Astrocyte (in vitro differentiated cells and primary cell): ENCODE measurements around the gene AK9. TPM values are rescaled to one million over a fixed set of nuclear protein-coding genes. Genes with fewer than 3 reads are reported as not detected.

Source experiments
- DNase-seq: peaks from one replicate; pipeline ENCODE4 v3.0.0-alpha.2; 2010; ENCODE audit warnings: low read depth
- FAIRE-seq: peaks from 2 replicates; lab custom pipeline; 2011; peaks lifted over from hg19 to GRCh38; lab: Jason Lieb, UNC
- H2AFZ ChIP-seq: 2 replicates; pipeline ENCODE4 v1.6.0; 2012; ENCODE audit warnings: low read depth, low read length, inconsistent platforms
- H3K27ac ChIP-seq: 2 replicates; pipeline ENCODE4 v1.5.1; 2011; ENCODE audit warnings: low read depth, low read length, inconsistent platforms
- H3K27me3 ChIP-seq: 2 replicates; pipeline ENCODE4 v1.6.0; 2011; ENCODE audit warnings: low read length, inconsistent platforms; ENCODE audit not compliant: insufficient read depth
- H3K36me3 ChIP-seq: 2 replicates; pipeline ENCODE4 v1.5.1; 2011; ENCODE audit warnings: low read length, inconsistent platforms; ENCODE audit not compliant: insufficient read depth
- H3K4me1 ChIP-seq: 2 replicates; pipeline ENCODE4 v1.5.1; 2011; ENCODE audit warnings: low read length, inconsistent platforms; ENCODE audit not compliant: insufficient read depth
- H3K4me2 ChIP-seq: 2 replicates; pipeline ENCODE4 v1.6.0; 2012; ENCODE audit warnings: low read length, inconsistent platforms
- H3K4me3 ChIP-seq: 2 replicates; pipeline ENCODE4 v1.5.1; 2011; ENCODE audit warnings: low read depth, mild to moderate bottlenecking, low read length, inconsistent platforms; ENCODE audit not compliant: insufficient read depth
- H3K79me2 ChIP-seq: 2 replicates; pipeline ENCODE4 v1.6.0; 2012; ENCODE audit warnings: mild to moderate bottlenecking, low read length, inconsistent platforms; ENCODE audit not compliant: insufficient read depth
- H3K9ac ChIP-seq: 2 replicates; pipeline ENCODE4 v1.6.0; 2012; ENCODE audit warnings: mild to moderate bottlenecking, low read length, inconsistent platforms
- H3K9me3 ChIP-seq: 2 replicates; pipeline ENCODE4 v1.5.1; 2012; ENCODE audit warnings: low read depth, mild to moderate bottlenecking, low read length, inconsistent platforms; ENCODE audit not compliant: insufficient read depth
- H4K20me1 ChIP-seq: 2 replicates; pipeline ENCODE4 v1.6.0; 2012; ENCODE audit warnings: low read length, inconsistent platforms; ENCODE audit not compliant: insufficient read depth
- H3K27ac Mint-ChIP-seq: one replicate; pipeline ENCODE4 v1.8.0; 2021; ENCODE audit warnings: mild to moderate bottlenecking, mixed read lengths; ENCODE audit not compliant: unreplicated experiment
- H3K27me3 Mint-ChIP-seq: one replicate; pipeline ENCODE4 v1.8.0; 2021; ENCODE audit warnings: low read depth, mixed read lengths; ENCODE audit not compliant: unreplicated experiment
- H3K36me3 Mint-ChIP-seq: one replicate; pipeline ENCODE4 v1.8.0; 2021; ENCODE audit warnings: low read depth, mixed read lengths; ENCODE audit not compliant: unreplicated experiment
- H3K4me1 Mint-ChIP-seq: one replicate; pipeline ENCODE4 v1.8.0; 2021; ENCODE audit warnings: low read depth, mixed read lengths; ENCODE audit not compliant: unreplicated experiment
- H3K4me3 Mint-ChIP-seq: one replicate; pipeline ENCODE4 v1.8.0; 2021; ENCODE audit warnings: mild to moderate bottlenecking, moderate library complexity, mixed read lengths; ENCODE audit not compliant: unreplicated experiment
- H3K9me3 Mint-ChIP-seq: one replicate; pipeline ENCODE4 v1.8.0; 2021; ENCODE audit warnings: mild to moderate bottlenecking, mixed read lengths; ENCODE audit not compliant: unreplicated experiment
- EZH2 ChIP-seq: IDR thresholded peaks from 2 replicates; pipeline ENCODE4 v1.6.1; 2012; ENCODE audit warnings: mild to moderate bottlenecking, low read length, inconsistent platforms; ENCODE audit not compliant: insufficient read depth
- total RNA-seq: library from RNA; stranded (reverse); gene quantifications from 2 replicates; pipeline ENCODE4 v1.2.1, GENCODE V29; 2021
- TF ChIP-seq, protein P1 (sequence below): IDR thresholded peaks from 2 replicates; pipeline ENCODE4 v1.5.1; 2011; ENCODE audit warnings: low read depth, mild to moderate bottlenecking, inconsistent platforms, low read length, moderate library complexity; ENCODE audit not compliant: insufficient read depth

Gene AK9
- total RNA-seq, 1 donor from 2014 or later, result 3.4 TPM

DNA sequence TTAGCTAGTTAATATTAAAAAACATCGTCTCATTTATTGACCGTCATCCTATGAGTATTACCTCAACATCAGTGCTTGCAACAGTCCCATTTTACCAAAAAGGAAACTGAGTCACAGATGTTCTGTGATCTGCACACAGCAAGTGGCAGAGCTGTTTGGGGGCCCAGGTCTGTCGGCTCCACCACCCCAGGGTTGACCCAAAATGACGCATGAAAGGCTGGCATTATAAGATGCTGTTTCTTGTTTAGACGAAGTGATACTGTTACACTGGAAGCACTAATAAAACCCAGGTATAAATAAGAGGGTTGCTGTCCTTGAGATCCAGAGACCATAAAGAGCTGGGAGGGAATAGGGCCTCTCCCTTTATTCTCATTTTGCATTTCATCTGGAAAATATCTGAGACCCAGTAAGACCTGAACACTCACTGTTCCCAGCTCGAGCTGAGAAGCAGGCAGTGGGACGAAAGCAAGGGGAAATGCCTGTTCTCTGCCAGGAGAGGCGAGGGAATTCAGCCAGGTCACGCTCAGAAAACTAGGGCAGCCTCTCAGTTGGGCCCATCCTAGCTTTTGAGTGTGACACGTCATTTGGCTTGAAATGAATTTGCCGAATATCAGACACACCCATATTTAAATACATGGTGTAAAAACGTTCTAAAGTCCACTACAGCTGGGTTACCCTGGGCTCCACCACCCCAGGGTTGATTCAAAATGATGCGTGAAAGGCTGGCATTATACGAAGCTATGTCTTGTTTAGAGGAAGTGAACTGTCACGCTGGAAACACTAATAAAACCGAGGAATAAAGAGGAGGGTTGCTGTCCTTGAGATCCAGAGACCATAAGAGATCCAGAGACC is 234.1 kb downstream of the AK9 start:
- Histone ChIP-seq H3K4me2 (peak overlapping the region; percentile 95), H3K36me3 (peaks cover 8% of the 10 kb centered on the region), H3K27me3 (no peaks in the 10 kb centered on the region), H3K9ac (peak overlapping the region; percentile 75), H3K4me1 (peaks cover 17% of the 10 kb centered on the region), H4K20me1 (peaks cover 14% of the 10 kb centered on the region), H3K9me3 (no peaks in the 10 kb centered on the region), H2AFZ (peak overlapping the region; percentile 78), H3K79me2 (peaks cover 23% of the 10 kb centered on the region), H3K27ac (no peak overlapping the region), H3K4me3 (peak overlapping the region; percentile 93)
- TF ChIP-seq, protein P1, sequence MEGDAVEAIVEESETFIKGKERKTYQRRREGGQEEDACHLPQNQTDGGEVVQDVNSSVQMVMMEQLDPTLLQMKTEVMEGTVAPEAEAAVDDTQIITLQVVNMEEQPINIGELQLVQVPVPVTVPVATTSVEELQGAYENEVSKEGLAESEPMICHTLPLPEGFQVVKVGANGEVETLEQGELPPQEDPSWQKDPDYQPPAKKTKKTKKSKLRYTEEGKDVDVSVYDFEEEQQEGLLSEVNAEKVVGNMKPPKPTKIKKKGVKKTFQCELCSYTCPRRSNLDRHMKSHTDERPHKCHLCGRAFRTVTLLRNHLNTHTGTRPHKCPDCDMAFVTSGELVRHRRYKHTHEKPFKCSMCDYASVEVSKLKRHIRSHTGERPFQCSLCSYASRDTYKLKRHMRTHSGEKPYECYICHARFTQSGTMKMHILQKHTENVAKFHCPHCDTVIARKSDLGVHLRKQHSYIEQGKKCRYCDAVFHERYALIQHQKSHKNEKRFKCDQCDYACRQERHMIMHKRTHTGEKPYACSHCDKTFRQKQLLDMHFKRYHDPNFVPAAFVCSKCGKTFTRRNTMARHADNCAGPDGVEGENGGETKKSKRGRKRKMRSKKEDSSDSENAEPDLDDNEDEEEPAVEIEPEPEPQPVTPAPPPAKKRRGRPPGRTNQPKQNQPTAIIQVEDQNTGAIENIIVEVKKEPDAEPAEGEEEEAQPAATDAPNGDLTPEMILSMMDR, result no peak
- no peak for TF ChIP-seq EZH2
- Mint-ChIP-seq H3K36me3 (peaks cover 11% of the 10 kb centered on the region), H3K9me3 (no peaks in the 10 kb centered on the region), H3K4me1 (peaks cover 6% of the 10 kb centered on the region), H3K27me3 (no peaks in the 10 kb centered on the region), H3K27ac (no peak overlapping the region), H3K4me3 (peak overlapping the region; percentile 86)
- no peak for FAIRE-seq
- DNase-seq, result peak; percentile 49

DNA sequence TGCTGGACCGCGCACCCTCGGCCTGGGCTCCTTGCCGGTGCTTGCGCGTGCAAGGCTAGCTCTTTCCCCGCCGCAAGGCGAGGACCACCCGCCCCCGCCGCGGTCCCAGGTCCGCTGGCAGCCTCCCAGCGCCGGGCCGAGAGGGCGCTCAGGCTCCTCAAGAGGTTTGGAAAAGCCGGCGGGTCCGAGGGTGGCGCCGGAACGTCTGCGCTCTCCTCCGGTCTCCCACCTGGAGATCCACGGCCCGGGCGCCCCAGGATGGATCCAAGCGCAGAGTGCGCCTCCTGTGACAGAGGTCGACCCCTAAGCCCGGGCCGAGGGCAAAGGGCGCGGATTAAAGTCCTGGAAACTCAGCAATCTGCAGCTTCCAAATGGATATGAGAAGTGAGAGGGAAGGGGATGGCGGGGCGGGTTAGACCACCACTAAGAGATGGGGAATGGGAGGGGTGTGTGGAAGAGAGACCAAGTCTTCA is 234.9 kb downstream of the AK9 start:
- Mint-ChIP-seq H3K36me3 (peaks cover 9% of the 10 kb centered on the region), H3K4me3 (peak overlapping the region; percentile 86), H3K27ac (no peak overlapping the region), H3K9me3 (no peaks in the 10 kb centered on the region), H3K27me3 (no peaks in the 10 kb centered on the region), H3K4me1 (peaks cover 6% of the 10 kb centered on the region)
- H3K9ac ChIP-seq, result peak overlapping the region; percentile 75
- no peak for DNase-seq
- no peaks in the 10 kb centered on the region for H3K27me3 ChIP-seq
- peaks cover 6% of the 10 kb centered on the region for H3K36me3 ChIP-seq
- no peaks in the 10 kb centered on the region for H3K9me3 ChIP-seq
- peaks cover 14% of the 10 kb centered on the region for H4K20me1 ChIP-seq
- no peak for FAIRE-seq
- peak overlapping the region; percentile 93 for H3K4me3 ChIP-seq
- H3K4me2 ChIP-seq, result peak overlapping the region; percentile 95
- peaks cover 23% of the 10 kb centered on the region for H3K79me2 ChIP-seq
- peaks cover 16% of the 10 kb centered on the region for H3K4me1 ChIP-seq
- H2AFZ ChIP-seq, result peak overlapping the region; percentile 78
- H3K27ac ChIP-seq, result no peak overlapping the region
- TF ChIP-seq EZH2, result no peak
- TF ChIP-seq, protein P1, result no peak
